H1 (cell line): ENCODE measurements around the gene CIPC. TPM values are rescaled to one million over a fixed set of nuclear protein-coding genes. Genes with fewer than 3 reads are reported as not detected.

Source experiments
- CTCF ChIA-PET: fragments of 300-600 bp; sonication (Branson Sonifier 250); formaldehyde crosslinking; loops from one replicate; lab custom pipeline; 2021; ENCODE audit not compliant: partially characterized antibody; lab: Charles Lee
- POLR2A ChIA-PET: fragments of 300-600 bp; sonication (Branson Sonifier 250); formaldehyde crosslinking; loops from one replicate; lab custom pipeline; 2021; ENCODE audit warnings: inconsistent platforms; ENCODE audit not compliant: partially characterized antibody; lab: Charles Lee
- DNase-seq, 2 experiments: peaks; one replicate each; pipeline versions ENCODE4 v3.0.0 to v3.0.0-alpha.2; 2010 to 2022; ENCODE audit warnings: low spot score in 2 of 2, low read depth in 1 of 2, mixed read lengths in 1 of 2
- FAIRE-seq: peaks from 2 replicates; lab custom pipeline; 2011; peaks lifted over from hg19 to GRCh38; lab: Jason Lieb, UNC
- H2AFZ ChIP-seq: 2 replicates; pipeline ENCODE4 v1.8.1; 2012; ENCODE audit warnings: low read length, inconsistent platforms
- H2AK5ac ChIP-seq: 2 replicates; pipeline ENCODE4 v1.6.1; 2013; ENCODE audit warnings: low read depth, low read length
- H2BK120ac ChIP-seq: replicated peaks from 2 replicates; pipeline ENCODE3; 2013; ENCODE audit warnings: low read depth, low read length, inconsistent platforms
- H2BK12ac ChIP-seq: 2 replicates; pipeline ENCODE4 v1.6.1; 2013; ENCODE audit warnings: low read depth, low read length
- H2BK15ac ChIP-seq: 2 replicates; pipeline ENCODE4 v1.6.1; 2013; ENCODE audit warnings: low read length
- H2BK20ac ChIP-seq: 2 replicates; pipeline ENCODE4 v1.6.1; 2013; ENCODE audit warnings: low read length
- H2BK5ac ChIP-seq: 2 replicates; pipeline ENCODE4 v1.6.1; 2013; ENCODE audit warnings: low read depth, low read length
- H3K14ac ChIP-seq: 2 replicates; pipeline ENCODE4 v1.6.1; 2013; ENCODE audit warnings: inconsistent platforms; ENCODE audit not compliant: insufficient read length
- H3K18ac ChIP-seq: 2 replicates; pipeline ENCODE4 v1.6.1; 2013; ENCODE audit warnings: low read length; ENCODE audit errors: extremely low read depth
- H3K23ac ChIP-seq: 2 replicates; pipeline ENCODE4 v1.6.1; 2013; ENCODE audit warnings: inconsistent platforms; ENCODE audit not compliant: insufficient read length
- H3K23me2 ChIP-seq: 2 replicates; pipeline ENCODE4 v1.6.1; 2013; ENCODE audit warnings: low read depth, low read length
- H3K27ac ChIP-seq: 2 replicates; pipeline ENCODE4 v1.6.1; 2011; ENCODE audit warnings: low read depth, low read length, inconsistent platforms
- H3K27me3 ChIP-seq, 4 experiments: replicated peaks in 1 of 4; 1 replicate in 1 of 4; 2 replicates in 3 of 4; pipeline versions ENCODE4 v1.6.1 to v1.8.1; 2011 to 2013; ENCODE audit warnings: low read length in 3 of 4, mild to moderate bottlenecking in 3 of 4, inconsistent platforms in 2 of 4, mixed read lengths in 2 of 4, moderate library complexity in 1 of 4; ENCODE audit not compliant: control insufficient read depth in 3 of 4, insufficient read depth in 3 of 4; ENCODE audit errors: extremely low read depth in 1 of 4
- H3K36me3 ChIP-seq, 4 experiments: 2 replicates each; pipeline versions ENCODE4 v1.6.1 to v1.8.1; 2011 to 2013; ENCODE audit warnings: mild to moderate bottlenecking in 4 of 4, low read length in 3 of 4, moderate library complexity in 2 of 4, control low read depth in 1 of 4, inconsistent platforms in 1 of 4; ENCODE audit not compliant: insufficient read depth in 4 of 4, control insufficient read depth in 2 of 4
- H3K4ac ChIP-seq: replicated peaks from 2 replicates; pipeline ENCODE3; 2013; ENCODE audit warnings: low read length, low read depth, mixed read lengths, inconsistent platforms; ENCODE audit not compliant: insufficient read length
- H3K4me1 ChIP-seq, 4 experiments: replicated peaks in 1 of 4; 1 replicate in 1 of 4; 2 replicates in 3 of 4; pipeline versions ENCODE4 v1.6.1 to v1.8.1; 2011 to 2013; ENCODE audit warnings: low read length in 3 of 4, inconsistent platforms in 2 of 4, mixed read lengths in 1 of 4; ENCODE audit not compliant: insufficient read depth in 4 of 4, control insufficient read depth in 3 of 4
- H3K4me2 ChIP-seq, 2 experiments: 2 replicates each; pipeline versions ENCODE4 v1.6.1 to v1.8.1; 2011 to 2013; ENCODE audit warnings: low read depth in 2 of 2, low read length in 2 of 2, control low read depth in 1 of 2, inconsistent platforms in 1 of 2, mild to moderate bottlenecking in 1 of 2; ENCODE audit not compliant: insufficient read depth in 1 of 2
- H3K4me3 ChIP-seq, 4 experiments: fragments of 200-600, 300-600 bp in 1 of 4; sonication (generic), shearing (Covaris generic), sonication (Bioruptor Twin) in 1 of 4; 2 replicates each; pipeline versions ENCODE4 v1.5.1 to v1.8.1; 2011 to 2016; ENCODE audit warnings: low read length in 4 of 4, low read depth in 3 of 4, control low read depth in 2 of 4, inconsistent platforms in 2 of 4, mild to moderate bottlenecking in 2 of 4, mixed read lengths in 1 of 4, moderate library complexity in 1 of 4; ENCODE audit not compliant: insufficient read depth in 2 of 4; ENCODE audit errors: extremely low read depth in 1 of 4
- H3K56ac ChIP-seq: replicated peaks from 2 replicates; pipeline ENCODE3; 2013; ENCODE audit warnings: low read depth, mild to moderate bottlenecking, mixed read lengths, low read length, inconsistent platforms; ENCODE audit not compliant: insufficient read length
- H3K79me1 ChIP-seq: 2 replicates; pipeline ENCODE4 v1.6.1; 2013; ENCODE audit warnings: low read depth, low read length, control low read depth
- H3K79me2 ChIP-seq, 2 experiments: 2 replicates each; pipeline versions ENCODE4 v1.6.1 to v1.8.1; 2012 to 2013; ENCODE audit warnings: low read length in 2 of 2, mild to moderate bottlenecking in 2 of 2, inconsistent platforms in 1 of 2; ENCODE audit not compliant: insufficient read depth in 2 of 2, control insufficient read depth in 1 of 2
- H3K9ac ChIP-seq, 4 experiments: replicated peaks in 1 of 4; 1 replicate in 1 of 4; 2 replicates in 3 of 4; pipeline versions ENCODE4 v1.6.1 to v1.8.1; 2011 to 2013; ENCODE audit warnings: low read depth in 3 of 4, low read length in 3 of 4, control low read depth in 2 of 4, mild to moderate bottlenecking in 2 of 4, moderate library complexity in 2 of 4, inconsistent platforms in 1 of 4; ENCODE audit errors: extremely low read depth in 1 of 4
- H3K9me3 ChIP-seq, 2 experiments: 2 replicates each; pipeline versions ENCODE4 v1.6.1 to v1.8.1; 2012 to 2013; ENCODE audit warnings: mild to moderate bottlenecking in 2 of 2, moderate library complexity in 2 of 2, control low read depth in 1 of 2, inconsistent platforms in 1 of 2, low read depth in 1 of 2, low read length in 1 of 2, mixed read lengths in 1 of 2; ENCODE audit not compliant: insufficient read depth in 2 of 2
- H4K20me1 ChIP-seq, 2 experiments: replicated peaks in 1 of 2; 2 replicates each; pipeline versions ENCODE3 to v1.8.1; 2011 to 2013; ENCODE audit warnings: inconsistent platforms in 2 of 2, low read length in 2 of 2, mild to moderate bottlenecking in 1 of 2; ENCODE audit not compliant: insufficient read depth in 2 of 2, control insufficient read depth in 1 of 2
- H4K5ac ChIP-seq: 2 replicates; pipeline ENCODE4 v1.6.1; 2013; ENCODE audit warnings: low read length, low read depth, mixed read lengths, inconsistent platforms; ENCODE audit not compliant: insufficient read length
- H4K8ac ChIP-seq: 2 replicates; pipeline ENCODE4 v1.8.0; 2013; ENCODE audit warnings: mild to moderate bottlenecking, moderate library complexity, low read length, inconsistent platforms; ENCODE audit not compliant: insufficient read depth; ENCODE audit errors: extremely low read depth
- H4K91ac ChIP-seq: replicated peaks from 2 replicates; pipeline ENCODE3; 2013; ENCODE audit warnings: low read length, mixed read lengths, inconsistent platforms; ENCODE audit not compliant: insufficient read length
- CREB1 ChIP-seq: IDR thresholded peaks from 2 replicates; pipeline ENCODE4 v1.6.1; 2012; ENCODE audit warnings: inconsistent platforms
- CTBP2 ChIP-seq: IDR thresholded peaks from 2 replicates; pipeline ENCODE4 v1.7.0; 2011; ENCODE audit warnings: borderline replicate concordance, mild to moderate bottlenecking, moderate library complexity, mixed read lengths, low read length; ENCODE audit not compliant: insufficient read depth, insufficient read length
- EP300 ChIP-seq, 2 experiments: IDR thresholded peaks; 1 replicate in 1 of 2; 2 replicates in 1 of 2; pipeline ENCODE4 v1.6.1; 2011 to 2012; ENCODE audit warnings: low read depth in 2 of 2, low read length in 2 of 2, mild to moderate bottlenecking in 2 of 2, borderline replicate concordance in 1 of 2, inconsistent platforms in 1 of 2, moderate library complexity in 1 of 2
- HDAC2 ChIP-seq, 2 experiments: fragments of 300-600 bp in 1 of 2; sonication (generic) in 1 of 2; IDR thresholded peaks; 2 replicates each; pipeline ENCODE4 v1.6.1; 2011 to 2012; ENCODE audit warnings: low read depth in 2 of 2, low read length in 2 of 2, mild to moderate bottlenecking in 2 of 2, moderate library complexity in 2 of 2, borderline replicate concordance in 1 of 2, inconsistent platforms in 1 of 2
- RAD21 ChIP-seq, 2 experiments: IDR thresholded peaks in 1 of 2; conservative IDR thresholded peaks in 1 of 2; 2 replicates each; pipeline ENCODE4 v1.6.1; 2011; ENCODE audit warnings: low read depth in 2 of 2, low read length in 2 of 2, improper control_type of control experiment in 1 of 2, inconsistent platforms in 1 of 2, mild to moderate bottlenecking in 1 of 2, moderate library complexity in 1 of 2
- SAP30 ChIP-seq: fragments of 300-600 bp; sonication (generic); IDR thresholded peaks from 2 replicates; pipeline ENCODE4 v1.7.1; 2012; ENCODE audit warnings: low read length, moderate library complexity, mild to moderate bottlenecking, inconsistent platforms; ENCODE audit not compliant: insufficient read depth, insufficient replicate concordance
- SIN3A ChIP-seq, 2 experiments: IDR thresholded peaks in 1 of 2; conservative IDR thresholded peaks in 1 of 2; 2 replicates each; pipeline ENCODE4 v1.6.1; 2011 to 2012; ENCODE audit warnings: low read length in 2 of 2, improper control_type of control experiment in 1 of 2, low read depth in 1 of 2, mild to moderate bottlenecking in 1 of 2
- SIX5 ChIP-seq: IDR thresholded peaks from 2 replicates; pipeline ENCODE4 v1.6.1; 2011; ENCODE audit warnings: mild to moderate bottlenecking, low read depth, low read length
- WGBS, 2 experiments: shearing (Covaris generic) in 1 of 2; methylation state at CpG; one replicate each; pipeline versions ENCODE4 v1.1.6 to v1.1.7; 2013 to 2015; ENCODE audit warnings: low lambda C conversion rate in 2 of 2, mixed read lengths in 2 of 2, inconsistent platforms in 1 of 2, low coverage in 1 of 2, missing lambda C conversion rate in 1 of 2; ENCODE audit not compliant: insufficient replicate concordance in 2 of 2, insufficient coverage in 1 of 2, insufficient read length in 1 of 2; ENCODE audit errors: extremely low coverage in 1 of 2, missing lambda C conversion rate in 1 of 2; 5-methylcytosine and 5-hydroxymethylcytosine counted together
- polyA plus RNA-seq, 7 experiments: library from polyadenylated mRNA; depleted of rRNA in 3 of 7; stranded (reverse) in 5 of 7; unstranded in 2 of 7; fragments of >200 nt in 5 of 7; fragments of 200-250 nt in 2 of 7; gene quantifications; 1 replicate in 5 of 7; 2 replicates in 1 of 7; 4 replicates in 1 of 7; pipeline versions ENCODE4 v1.2.1 to v1.2.3, GENCODE V29; 2011 to 2013; ENCODE audit warnings: missing spikeins in 2 of 7, mixed read lengths in 2 of 7
- total RNA-seq: library from RNA; stranded (reverse); fragmentation: NEBNext Ultra II Directional; extraction: Animal tissue kit (Norgen Biotek cat#: 25700); gene quantifications from 2 replicates; pipeline ENCODE4 v1.2.1, GENCODE V29; 2021
- TF ChIP-seq, protein P1 (sequence below): IDR thresholded peaks from 2 replicates; pipeline ENCODE4 v1.6.1; 2012; ENCODE audit warnings: inconsistent platforms

Gene CIPC
- total and polyA plus RNA-seq, 2 of the 8 experiments (the other 6 are each of a cell fraction or from before 2014, with no cell fraction given), result 13.9 to 32.7 TPM

GRCh38 chr14:77133720-77134338 lies 35.8 kb downstream of the CIPC start:
- DNase-seq (peak; percentile 80 to 84), FAIRE-seq (peak; percentile 85)
- peaks cover 5% of the 10 kb centered on the region; the same call in 1 of the 2 replicates for H3K79me1 ChIP-seq
- H3K9ac ChIP-seq, result no peak overlapping the region
- H2AK5ac ChIP-seq, result no peak overlapping the region
- no peaks in the 10 kb centered on the region; the same call in 1 of the 2 replicates for H3K23me2 ChIP-seq
- H3K14ac ChIP-seq, result no peak overlapping the region
- no peaks in the 10 kb centered on the region for H3K9me3 ChIP-seq
- no peak overlapping the region for H2BK120ac ChIP-seq
- H3K18ac ChIP-seq, result no peak overlapping the region
- no peak overlapping the region for H4K8ac ChIP-seq
- peaks cover 0 to 27% (median 6%) of the 10 kb centered on the region in 4 experiments; a peak in 6 of 8 replicates for H3K36me3 ChIP-seq
- TF ChIP-seq SIN3A (conservative IDR thresholded peaks at IDR 0.05 in 1 of 2, IDR thresholded peaks at IDR 0.05 in 1 of 2; ENCODE audit: low read depth in 1 of 2, low read length in 2 of 2) (peak; percentile 94 to 96), SAP30 (peak; percentile 47), SIX5 (no peak), HDAC2 (IDR thresholded peaks at IDR 0.05; ENCODE audit: borderline replicate concordance in 1 of 2, low read depth in 2 of 2, low read length in 2 of 2) (no peak; a peak in 1 of 4 replicates), CREB1 (peak; percentile 67; the same call in 1 of the 2 replicates), RAD21 (IDR thresholded peaks at IDR 0.05 in 1 of 2, conservative IDR thresholded peaks at IDR 0.05 in 1 of 2; ENCODE audit: low read depth in 2 of 2, low read length in 2 of 2) (0 out of 4 replicates have a peak, but pooled peaks of 1 of the 2 experiments have one; percentile 8), EP300 (IDR thresholded peaks at IDR 0.05; ENCODE audit: borderline replicate concordance in 1 of 2, low read depth in 2 of 2, low read length in 2 of 2) (no peak), CTBP2 (no peak)
- TF ChIP-seq, protein P1, sequence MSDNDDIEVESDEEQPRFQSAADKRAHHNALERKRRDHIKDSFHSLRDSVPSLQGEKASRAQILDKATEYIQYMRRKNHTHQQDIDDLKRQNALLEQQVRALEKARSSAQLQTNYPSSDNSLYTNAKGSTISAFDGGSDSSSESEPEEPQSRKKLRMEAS, result peak; percentile 73; the same call in 1 of the 2 replicates
- H4K91ac ChIP-seq, result no peak overlapping the region
- no peak overlapping the region for H4K5ac ChIP-seq
- no peak overlapping the region for H3K4ac ChIP-seq
- no peak overlapping the region for H3K23ac ChIP-seq
- no peak overlapping the region for H2AFZ ChIP-seq
- no peaks in the 10 kb centered on the region for H3K4me1 ChIP-seq
- H2BK5ac ChIP-seq, result no peak overlapping the region
- no peak overlapping the region for H2BK20ac ChIP-seq
- ChIA-PET POLR2A (interaction anchor here (0.6 to 3.0 kb wide), 8 partner anchors 11 to 88 kb away, joined by 3 to 17 read pairs (median 3); partner anchors contain the start of gene CIPC), CTCF (interaction anchor here (0.6 to 56.8 kb wide), 14 partner anchors 1 to 349 kb away, joined by 3 to 1490 read pairs (median 5); partner anchors contain the start of genes CIPC and ZDHHC22)
- H3K56ac ChIP-seq, result no peak overlapping the region
- no peak overlapping the region for H2BK15ac ChIP-seq
- H3K27ac ChIP-seq, result no peak overlapping the region
- H3K4me2 ChIP-seq, result no peak overlapping the region
- H3K27me3 ChIP-seq, result no peaks in the 10 kb centered on the region
- H3K4me3 ChIP-seq, result no peak overlapping the region
- H2BK12ac ChIP-seq, result no peak overlapping the region
- H3K79me2 ChIP-seq, result peaks cover 0 to 5% of the 10 kb centered on the region in 2 experiments; a peak in 1 of 4 replicates
- H4K20me1 ChIP-seq, result peaks cover 7 to 27% of the 10 kb centered on the region in 2 experiments
- 78% methylated on average over 22 of the region's 22 CpGs; no CpG with 5 or more reads in 1 of the 2 experiments for WGBS, 2 experiments
